ENCODE results near the gene PRDX3.

DNA sequence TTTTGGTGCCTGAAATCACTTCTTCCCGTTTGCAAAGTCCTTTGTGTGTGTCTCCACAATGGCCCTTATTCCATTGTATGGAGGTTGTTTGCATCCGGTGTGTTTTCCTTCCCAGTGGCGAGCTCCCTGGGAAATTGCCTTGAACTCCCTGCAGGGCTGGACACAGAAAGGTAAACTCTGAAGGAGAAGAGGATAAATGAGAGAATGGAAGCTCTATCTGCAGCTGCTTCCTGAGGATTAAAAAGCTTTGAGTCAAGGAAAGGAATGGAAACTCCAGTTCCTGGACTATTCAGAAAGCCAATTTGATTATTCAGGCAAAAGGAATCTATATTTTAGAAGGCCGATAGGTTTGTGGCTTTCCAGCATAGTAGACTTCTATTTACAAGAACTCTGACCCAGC, 24.4 kb upstream of the PRDX3 start:
- no peak for TF ChIP-seq GATA2 (IDR thresholded peaks at IDR 0.05; ENCODE audit: low read depth, low read length)
- no peak for TF ChIP-seq GATA3 (IDR thresholded peaks at IDR 0.05; ENCODE audit: low read depth, low read length)

Data from SH-SY5Y (cell line).